IMR-90 (cell line): ENCODE results near the gene IRS2. TPM values are rescaled to one million over a fixed set of nuclear protein-coding genes. Genes with fewer than 3 reads are reported as not detected.
"Not testable (repeated sequence)": the region's sequence is repeated elsewhere in the genome, so short reads cannot be mapped to it uniquely, and the experiment has no call there.

Experiments
- ATAC-seq: fragments of 200-7000 bp; cut with Tn5 transposase; 2 replicates; pipeline ENCODE4 v1.9.1; 2020; ENCODE audit warnings: low read depth, mild to moderate bottlenecking, moderate library complexity
- BruUV-seq: library from RNA; stranded (reverse); fragments of 400-500 nt; replicated peaks from 2 replicates; lab custom pipeline; 2021; lab: Mats Ljungman, UMichigan
- CTCF ChIA-PET: fragments of 300-600 bp; formaldehyde crosslinking; extraction: SDS; loops from one replicate; lab custom pipeline; 2021; ENCODE audit warnings: antibody characterized with exemption; lab: Yijun Ruan, JAX
- POLR2A ChIA-PET: fragments of 300-600 bp; sonication (Branson Sonifier 250); formaldehyde crosslinking; loops from one replicate; lab custom pipeline; 2022; ENCODE audit warnings: antibody characterized with exemption; ENCODE audit not compliant: unreplicated experiment; lab: Charles Lee
- DNase-seq: peaks from one replicate; pipeline ENCODE4 v3.0.0; 2013
- H2AFZ ChIP-seq: replicated peaks from 2 replicates; pipeline ENCODE3; 2013; ENCODE audit warnings: low read length, mild to moderate bottlenecking; ENCODE audit not compliant: poor library complexity
- H2AK5ac ChIP-seq: 2 replicates; pipeline ENCODE4 v1.6.1; 2013; ENCODE audit warnings: low read depth, low read length, inconsistent platforms
- H2AK9ac ChIP-seq: replicated peaks from 2 replicates; pipeline ENCODE3; 2013; ENCODE audit warnings: mild to moderate bottlenecking, low read depth, low read length, moderate library complexity; ENCODE audit not compliant: poor library complexity
- H2BK120ac ChIP-seq: 2 replicates; pipeline ENCODE4 v1.6.1; 2013; ENCODE audit warnings: low read depth, low read length, inconsistent platforms
- H2BK15ac ChIP-seq: 3 replicates; pipeline ENCODE4 v1.6.1; 2013; ENCODE audit warnings: low read depth, low read length, inconsistent platforms
- H2BK20ac ChIP-seq: 2 replicates; pipeline ENCODE4 v1.6.1; 2013; ENCODE audit warnings: low read depth, mild to moderate bottlenecking, inconsistent platforms, low read length, moderate library complexity
- H2BK5ac ChIP-seq: 2 replicates; pipeline ENCODE4 v1.6.1; 2013; ENCODE audit warnings: mild to moderate bottlenecking, low read depth, low read length, inconsistent platforms; ENCODE audit not compliant: poor library complexity, severe bottlenecking
- H3K14ac ChIP-seq: replicated peaks from 2 replicates; pipeline ENCODE4 v1.6.1; 2013; ENCODE audit warnings: low read depth, low read length, inconsistent platforms
- H3K18ac ChIP-seq: 2 replicates; pipeline ENCODE4 v1.6.1; 2013; ENCODE audit warnings: low read depth, low read length, control low read depth
- H3K23ac ChIP-seq: 2 replicates; pipeline ENCODE4 v1.6.1; 2013; ENCODE audit warnings: low read depth, low read length, inconsistent platforms
- H3K27ac ChIP-seq: 2 replicates; pipeline ENCODE4 v1.5.1; 2013; ENCODE audit warnings: mild to moderate bottlenecking, control low read depth, low read length; ENCODE audit not compliant: insufficient read depth
- H3K27me3 ChIP-seq: 2 replicates; pipeline ENCODE4 v1.6.1; 2013; ENCODE audit warnings: low read length; ENCODE audit not compliant: control insufficient read depth, insufficient read depth
- H3K36me3 ChIP-seq: 2 replicates; pipeline ENCODE4 v1.6.1; 2013; ENCODE audit warnings: low read length, mixed read lengths; ENCODE audit not compliant: control insufficient read depth, insufficient read depth
- H3K4ac ChIP-seq: 2 replicates; pipeline ENCODE4 v1.6.1; 2013; ENCODE audit warnings: low read depth, low read length, inconsistent platforms
- H3K4me1 ChIP-seq: 2 replicates; pipeline ENCODE4 v1.6.1; 2013; ENCODE audit warnings: low read length, mixed read lengths; ENCODE audit not compliant: control insufficient read depth, insufficient read depth
- H3K4me2 ChIP-seq: 2 replicates; pipeline ENCODE4 v1.6.1; 2013; ENCODE audit warnings: low read depth, mild to moderate bottlenecking, control low read depth, low read length, moderate library complexity
- H3K4me3 ChIP-seq: 2 replicates; pipeline ENCODE4 v1.5.1; 2013; ENCODE audit warnings: low read depth, mild to moderate bottlenecking, control low read depth, low read length, moderate library complexity; ENCODE audit not compliant: insufficient read depth
- H3K56ac ChIP-seq: 2 replicates; pipeline ENCODE4 v1.6.1; 2013; ENCODE audit warnings: low read length, inconsistent platforms; ENCODE audit not compliant: insufficient read depth; ENCODE audit errors: extremely low read depth
- H3K79me1 ChIP-seq, 2 experiments: 2 replicates each; pipeline ENCODE4 v1.6.1; 2013; ENCODE audit warnings: low read length in 2 of 2, inconsistent platforms in 1 of 2, low read depth in 1 of 2
- H3K9ac ChIP-seq: 2 replicates; pipeline ENCODE4 v1.6.1; 2013; ENCODE audit warnings: low read depth, low read length, control low read depth
- H3K9me1 ChIP-seq: 2 replicates; pipeline ENCODE4 v1.6.1; 2013; ENCODE audit warnings: low read length, inconsistent platforms; ENCODE audit not compliant: insufficient read depth
- H3K9me3 ChIP-seq: 2 replicates; pipeline ENCODE4 v1.6.1; 2013; ENCODE audit warnings: low read length; ENCODE audit not compliant: control insufficient read depth, insufficient read depth
- H4K20me1 ChIP-seq: 2 replicates; pipeline ENCODE4 v1.6.1; 2013; ENCODE audit warnings: low read length, inconsistent platforms; ENCODE audit not compliant: insufficient read depth
- H4K5ac ChIP-seq: 2 replicates; pipeline ENCODE4 v1.6.1; 2013; ENCODE audit warnings: mild to moderate bottlenecking, low read depth, low read length, control low read depth
- H4K8ac ChIP-seq, 2 experiments: 2 replicates each; pipeline ENCODE4 v1.6.1; 2013; ENCODE audit warnings: low read depth in 2 of 2, low read length in 2 of 2, control low read depth in 1 of 2, inconsistent platforms in 1 of 2
- H4K91ac ChIP-seq: 2 replicates; pipeline ENCODE4 v1.6.1; 2013; ENCODE audit warnings: low read depth, low read length, inconsistent platforms; ENCODE audit not compliant: insufficient read depth
- CEBPB ChIP-seq: IDR thresholded peaks from 2 replicates; pipeline ENCODE4 v1.6.1; 2012; ENCODE audit warnings: low read depth, low read length, improper control_type of control experiment
- CHD1 ChIP-seq: IDR thresholded peaks from 2 replicates; pipeline ENCODE4 v1.6.1; 2012; ENCODE audit warnings: low read depth, low read length, improper control_type of control experiment
- MXI1 ChIP-seq: IDR thresholded peaks from 2 replicates; pipeline ENCODE4 v1.6.1; 2012; ENCODE audit warnings: low read depth, mild to moderate bottlenecking, low read length, moderate library complexity, borderline replicate concordance
- RAD21 ChIP-seq: IDR thresholded peaks from 2 replicates; pipeline ENCODE4 v1.6.1; 2012; ENCODE audit warnings: low read length, improper control_type of control experiment
- USF2 ChIP-seq: fragments of 150-350 bp; IDR thresholded peaks from 2 replicates; pipeline ENCODE4 v1.6.1; 2017; ENCODE audit warnings: mild to moderate bottlenecking, antibody characterized with exemption, low read length, low read depth
- WGBS, 2 experiments: methylation state at CpG; one replicate each; pipeline versions ENCODE4 v1.1.5 to v1.1.7; 2013; ENCODE audit warnings: missing lambda C conversion rate in 2 of 2; ENCODE audit not compliant: insufficient read length in 1 of 2; ENCODE audit errors: extremely low coverage in 2 of 2; 5-methylcytosine and 5-hydroxymethylcytosine counted together
- dilution Hi-C: fragments of 300-500 bp; cut with HindIII; formaldehyde crosslinking; loops from one replicate; pipeline ENCODE4 v1.14.3; 2018; ENCODE audit warnings: low sequenced_read_pairs; ENCODE audit not compliant: unreplicated experiment
- in situ Hi-C: fragments of 300-500 bp; cut with MboI; formaldehyde crosslinking; loops from 3 replicates; pipeline ENCODE4 v1.14.3; 2019; ENCODE audit warnings: low sequenced_read_pairs, inconsistent platforms, mixed read lengths
- intact Hi-C: fragments of 100-400 bp; cut with micrococcal nuclease; formaldehyde crosslinking; loops from 2 replicates; pipeline ENCODE4 v1.10.0; 2022
- polyA plus RNA-seq, 3 experiments: library from polyadenylated mRNA; depleted of rRNA; stranded (reverse); fragments of >200 nt; gene quantifications; 2 replicates each; pipeline ENCODE4 v1.2.3, GENCODE V29; 2012; ENCODE audit warnings: low replicate concordance in 1 of 3
- total RNA-seq: library from RNA; depleted of rRNA; stranded (reverse); fragments of >200 nt; gene quantifications from 2 replicates; pipeline ENCODE4 v1.2.3, GENCODE V29; 2012

The IRS2 gene
- total and polyA plus RNA-seq, 2 of the 4 experiments (the other 2 are of a cell fraction) = 0.36 to 1.4 TPM

GRCh38 chr13:109833071-109833470, 46.7 kb upstream of the IRS2 start:
- no peak overlapping the region for H2BK5ac ChIP-seq
- in situ Hi-C loops = no loop called here
- no peak overlapping the region for H3K4me3 ChIP-seq
- TF ChIP-seq CEBPB (no peak), CHD1 (no peak), RAD21 (no peak), MXI1 (no peak), USF2 (no peak)
- H4K91ac ChIP-seq = no peak overlapping the region
- no peaks in the 10 kb centered on the region for H3K79me1 ChIP-seq
- no peak overlapping the region for H2AFZ ChIP-seq
- no peaks in the 10 kb centered on the region for H3K36me3 ChIP-seq
- CTCF ChIA-PET = no interaction called here
- H4K5ac ChIP-seq = no peak overlapping the region
- H2AK5ac ChIP-seq = no peak overlapping the region
- H4K8ac ChIP-seq = no peak overlapping the region
- BruUV-seq = no TSS peak
- H3K4ac ChIP-seq = no peak overlapping the region
- DNase-seq = no peak
- H3K18ac ChIP-seq = no peak overlapping the region
- H2AK9ac ChIP-seq = no peak overlapping the region
- dilution Hi-C loops = no loop called here
- no peak overlapping the region for H3K4me2 ChIP-seq
- H3K4me1 ChIP-seq = no peaks in the 10 kb centered on the region
- no peak overlapping the region for H2BK15ac ChIP-seq
- no peak overlapping the region for H3K14ac ChIP-seq
- POLR2A ChIA-PET = no interaction called here
- peaks cover 4% of the 10 kb centered on the region; the same call in 1 of the 2 replicates for H3K27me3 ChIP-seq
- no peak overlapping the region for H3K56ac ChIP-seq
- H2BK20ac ChIP-seq = no peak overlapping the region
- no peak overlapping the region for H2BK120ac ChIP-seq
- H3K9me1 ChIP-seq = 0 out of 2 replicates have a peak, but pooled peaks cover 3% of the 10 kb centered on the region
- intact Hi-C loops = no loop called here
- H3K9me3 ChIP-seq = no peaks in the 10 kb centered on the region
- ATAC-seq = no peak
- H4K20me1 ChIP-seq = no peaks in the 10 kb centered on the region
- no peak overlapping the region for H3K23ac ChIP-seq
- H3K9ac ChIP-seq = no peak overlapping the region
- H3K27ac ChIP-seq = no peak overlapping the region
- no CpG with 5 or more reads among the region's 5 CpGs for WGBS, 2 experiments

GRCh38 chr13:109828591-109829316, 42.4 kb upstream of the IRS2 start:
- H3K56ac ChIP-seq, H2BK120ac ChIP-seq, H4K8ac ChIP-seq, H3K18ac ChIP-seq, ATAC-seq, H3K4ac ChIP-seq, H3K23ac ChIP-seq, H3K4me3 ChIP-seq, H2AK5ac ChIP-seq, H2BK5ac ChIP-seq, H3K14ac ChIP-seq, in situ Hi-C loops, H2AFZ ChIP-seq, CTCF ChIA-PET, H4K5ac ChIP-seq, H3K4me1 ChIP-seq, H4K20me1 ChIP-seq, H2BK20ac ChIP-seq, H2AK9ac ChIP-seq, BruUV-seq, H3K9ac ChIP-seq, H3K27ac ChIP-seq, H3K79me1 ChIP-seq, dilution Hi-C loops, H4K91ac ChIP-seq, POLR2A ChIA-PET, H3K36me3 ChIP-seq, H3K27me3 ChIP-seq, H3K9me1 ChIP-seq, H3K9me3 ChIP-seq, H3K4me2 ChIP-seq, DNase-seq, H2BK15ac ChIP-seq, intact Hi-C loops: not testable (repeated sequence)
- WGBS, 2 experiments = 93% methylated on average over 3 of the region's 11 CpGs; no CpG with 5 or more reads in 1 of the 2 experiments
